ENCODE measurements around the gene ADD2. TPM values are rescaled to one million over a fixed set of nuclear protein-coding genes. Genes with fewer than 3 reads are reported as not detected.
A peak's percentile ranks its signal among the peaks of the same experiment; 100 is the strongest.
"Not testable (repeated sequence)": the region's sequence is repeated elsewhere in the genome, so short reads cannot be mapped to it uniquely, and the experiment has no call there.

ADD2 gene
- total and polyA plus RNA-seq, 2 experiments from 2014 or later, result 34.6 to 223 TPM

DNA sequence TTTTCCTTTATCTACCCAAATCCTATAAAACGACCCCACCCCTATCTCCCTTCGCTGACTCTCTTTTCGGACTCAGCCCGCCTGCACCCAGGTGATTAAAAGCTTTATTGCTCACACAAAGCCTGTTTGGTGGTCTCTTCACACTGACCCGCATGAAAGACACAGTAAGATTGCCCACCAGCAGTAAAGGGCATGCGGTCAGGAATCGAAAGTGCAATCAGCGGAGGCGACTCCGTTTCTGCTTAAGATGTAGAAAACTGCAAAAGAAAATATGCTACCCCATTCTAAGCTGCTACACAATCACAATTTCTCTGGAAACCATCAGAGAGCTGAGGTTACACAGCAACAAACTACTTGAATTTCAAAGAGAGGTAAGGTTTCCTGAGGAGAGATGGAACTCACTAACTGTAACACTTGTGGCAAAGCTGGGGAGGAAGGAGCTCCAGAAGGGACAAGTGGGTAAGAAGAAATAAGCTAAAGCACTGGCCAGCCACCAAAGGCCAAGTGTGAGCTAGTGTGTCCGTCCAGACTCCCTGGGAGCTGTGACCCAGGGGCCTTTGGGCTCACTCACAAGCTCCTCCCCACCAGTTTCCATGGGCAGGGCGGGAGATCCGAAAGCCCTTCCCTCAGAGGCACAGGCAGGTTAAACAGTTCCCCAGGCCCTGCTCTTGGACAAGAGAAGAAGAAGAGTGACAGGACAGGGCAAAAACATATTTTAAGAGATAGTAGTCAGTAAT, 141.6 kb downstream of the ADD2 start:
- Histone ChIP-seq H3K4me3 (peak overlapping the region; percentile 30), H3K4me1 (ENCODE audit: insufficient read depth) (peaks cover 36% of the 10 kb centered on the region), H3K27ac (ENCODE audit: low read depth) (peak overlapping the region; percentile 100), H3K79me2 (replicated peaks; ENCODE audit: insufficient read depth) (no peaks in the 10 kb centered on the region), H3K9me2 (ENCODE audit: insufficient read depth) (no peaks in the 10 kb centered on the region), H3K27me3 (ENCODE audit: insufficient read depth) (no peaks in the 10 kb centered on the region), H3K4me2 (peak overlapping the region; percentile 68), H4K20me1 (replicated peaks; ENCODE audit: insufficient read depth) (no peaks in the 10 kb centered on the region), H3F3A (replicated peaks; ENCODE audit: low read depth) (peaks cover 6% of the 10 kb centered on the region; the same call in 1 of the 2 replicates), H2AFZ (peak overlapping the region; percentile 20; the same call in 1 of the 2 replicates), H3K36me3 (ENCODE audit: insufficient read depth) (no peaks in the 10 kb centered on the region)
- TF ChIP-seq JUNB (IDR thresholded peaks at IDR 0.05; ENCODE audit: unreplicated experiment), result no peak
- 0 out of 2 replicates have a peak, but pooled peaks have one; percentile 20 for TF ChIP-seq POLR2AphosphoS5 (IDR thresholded peaks at IDR 0.05; ENCODE audit: low read depth)
- peaks cover 10% of the 10 kb centered on the region for H3K9me3 Mint-ChIP-seq
- H3K27me3 Mint-ChIP-seq (ENCODE audit: insufficient read depth, low read depth, poor library complexity), result peaks cover 4% of the 10 kb centered on the region
- H3K4me3 Mint-ChIP-seq, result peak overlapping the region; percentile 46
- H3K4me1 Mint-ChIP-seq, result peaks cover 23% of the 10 kb centered on the region
- H3K27ac Mint-ChIP-seq, result peak overlapping the region; percentile 74
- DNase-seq (ENCODE audit: low spot score), result peak; percentile 57
- H3K36me3 Mint-ChIP-seq (ENCODE audit: low read depth), result peaks cover 10% of the 10 kb centered on the region
- ATAC-seq, result peak; percentile 99

DNA sequence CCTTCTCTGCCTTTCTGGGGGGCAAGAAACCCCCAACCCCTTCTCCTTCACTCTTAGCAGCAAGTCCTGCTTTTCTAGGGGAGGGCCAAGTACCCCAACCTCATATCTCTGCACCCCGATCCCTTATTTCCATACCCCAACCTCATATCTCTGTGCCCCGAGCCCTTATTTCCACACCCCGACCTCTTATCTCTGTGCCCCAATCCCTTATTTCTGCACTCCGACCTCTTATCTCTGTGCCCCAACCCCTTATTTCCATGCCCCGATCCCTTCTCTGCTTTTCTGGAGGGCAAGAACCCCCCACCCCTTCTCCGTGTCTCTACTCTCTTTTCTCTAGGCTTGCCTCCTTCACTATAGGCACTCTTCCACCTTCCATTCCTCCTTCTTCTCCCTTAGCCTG, 146.5 kb downstream of the ADD2 start:
- not testable (repeated sequence) for DNase-seq (ENCODE audit: low spot score); H3K27ac ChIP-seq (ENCODE audit: low read depth); H3K27me3 ChIP-seq (ENCODE audit: insufficient read depth); H3K4me3 Mint-ChIP-seq; H3K9me2 ChIP-seq (ENCODE audit: insufficient read depth); H3K4me3 ChIP-seq; H3K79me2 ChIP-seq (replicated peaks; ENCODE audit: insufficient read depth); H3K27ac Mint-ChIP-seq; H3K4me2 ChIP-seq; H2AFZ ChIP-seq; H3F3A ChIP-seq (replicated peaks; ENCODE audit: low read depth); H4K20me1 ChIP-seq (replicated peaks; ENCODE audit: insufficient read depth); ATAC-seq; H3K36me3 ChIP-seq (ENCODE audit: insufficient read depth); H3K27me3 Mint-ChIP-seq (ENCODE audit: insufficient read depth, low read depth, poor library complexity)
- H3K4me1 ChIP-seq (ENCODE audit: insufficient read depth), result peaks cover 27% of the 10 kb centered on the region
- Mint-ChIP-seq H3K4me1 (peaks cover 22% of the 10 kb centered on the region), H3K9me3 (peaks cover 43% of the 10 kb centered on the region), H3K36me3 (ENCODE audit: low read depth) (peaks cover 43% of the 10 kb centered on the region)

DNA sequence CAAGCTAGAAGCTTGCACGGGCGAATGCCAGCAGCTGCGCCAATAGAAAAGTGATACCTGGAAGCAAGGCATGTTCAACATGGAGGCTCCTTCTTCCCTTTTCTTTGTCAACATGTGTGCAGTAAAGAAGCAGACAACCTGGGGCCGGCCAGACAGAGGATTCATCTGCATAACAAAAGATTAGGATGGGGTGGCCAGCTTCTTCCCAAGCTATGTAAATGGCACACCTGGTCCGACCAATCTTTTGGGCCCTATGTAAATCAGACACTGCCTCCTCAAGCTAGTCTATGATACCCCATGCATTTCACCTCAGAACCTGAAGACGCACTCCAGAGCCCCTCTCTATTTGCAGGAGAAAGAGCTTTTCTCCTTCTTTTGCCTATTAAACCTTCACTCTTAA, 148.0 kb downstream of the ADD2 start:
- DNase-seq (ENCODE audit: low spot score), result peak; percentile 74
- TF ChIP-seq ZNF114 (CRISPR knock-in tag; IDR thresholded peaks at IDR 0.05) (no peak), EZH2 (IDR thresholded peaks at IDR 0.05; ENCODE audit: low read depth, unreplicated experiment) (no peak), POLR2AphosphoS5 (IDR thresholded peaks at IDR 0.05; ENCODE audit: low read depth) (no peak; the same call in 1 of the 2 replicates), CREB1 (CRISPR knock-in tag; IDR thresholded peaks at IDR 0.05; ENCODE audit: low read depth) (no peak), EZH2phosphoT487 (IDR thresholded peaks at IDR 0.05; ENCODE audit: unreplicated experiment) (no peak)
- TF ChIP-seq, protein P1, sequence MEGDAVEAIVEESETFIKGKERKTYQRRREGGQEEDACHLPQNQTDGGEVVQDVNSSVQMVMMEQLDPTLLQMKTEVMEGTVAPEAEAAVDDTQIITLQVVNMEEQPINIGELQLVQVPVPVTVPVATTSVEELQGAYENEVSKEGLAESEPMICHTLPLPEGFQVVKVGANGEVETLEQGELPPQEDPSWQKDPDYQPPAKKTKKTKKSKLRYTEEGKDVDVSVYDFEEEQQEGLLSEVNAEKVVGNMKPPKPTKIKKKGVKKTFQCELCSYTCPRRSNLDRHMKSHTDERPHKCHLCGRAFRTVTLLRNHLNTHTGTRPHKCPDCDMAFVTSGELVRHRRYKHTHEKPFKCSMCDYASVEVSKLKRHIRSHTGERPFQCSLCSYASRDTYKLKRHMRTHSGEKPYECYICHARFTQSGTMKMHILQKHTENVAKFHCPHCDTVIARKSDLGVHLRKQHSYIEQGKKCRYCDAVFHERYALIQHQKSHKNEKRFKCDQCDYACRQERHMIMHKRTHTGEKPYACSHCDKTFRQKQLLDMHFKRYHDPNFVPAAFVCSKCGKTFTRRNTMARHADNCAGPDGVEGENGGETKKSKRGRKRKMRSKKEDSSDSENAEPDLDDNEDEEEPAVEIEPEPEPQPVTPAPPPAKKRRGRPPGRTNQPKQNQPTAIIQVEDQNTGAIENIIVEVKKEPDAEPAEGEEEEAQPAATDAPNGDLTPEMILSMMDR (conservative IDR thresholded peaks at IDR 0.05; ENCODE audit: low read depth in 2 of 2), result no peak
- TF ChIP-seq, protein P2, sequence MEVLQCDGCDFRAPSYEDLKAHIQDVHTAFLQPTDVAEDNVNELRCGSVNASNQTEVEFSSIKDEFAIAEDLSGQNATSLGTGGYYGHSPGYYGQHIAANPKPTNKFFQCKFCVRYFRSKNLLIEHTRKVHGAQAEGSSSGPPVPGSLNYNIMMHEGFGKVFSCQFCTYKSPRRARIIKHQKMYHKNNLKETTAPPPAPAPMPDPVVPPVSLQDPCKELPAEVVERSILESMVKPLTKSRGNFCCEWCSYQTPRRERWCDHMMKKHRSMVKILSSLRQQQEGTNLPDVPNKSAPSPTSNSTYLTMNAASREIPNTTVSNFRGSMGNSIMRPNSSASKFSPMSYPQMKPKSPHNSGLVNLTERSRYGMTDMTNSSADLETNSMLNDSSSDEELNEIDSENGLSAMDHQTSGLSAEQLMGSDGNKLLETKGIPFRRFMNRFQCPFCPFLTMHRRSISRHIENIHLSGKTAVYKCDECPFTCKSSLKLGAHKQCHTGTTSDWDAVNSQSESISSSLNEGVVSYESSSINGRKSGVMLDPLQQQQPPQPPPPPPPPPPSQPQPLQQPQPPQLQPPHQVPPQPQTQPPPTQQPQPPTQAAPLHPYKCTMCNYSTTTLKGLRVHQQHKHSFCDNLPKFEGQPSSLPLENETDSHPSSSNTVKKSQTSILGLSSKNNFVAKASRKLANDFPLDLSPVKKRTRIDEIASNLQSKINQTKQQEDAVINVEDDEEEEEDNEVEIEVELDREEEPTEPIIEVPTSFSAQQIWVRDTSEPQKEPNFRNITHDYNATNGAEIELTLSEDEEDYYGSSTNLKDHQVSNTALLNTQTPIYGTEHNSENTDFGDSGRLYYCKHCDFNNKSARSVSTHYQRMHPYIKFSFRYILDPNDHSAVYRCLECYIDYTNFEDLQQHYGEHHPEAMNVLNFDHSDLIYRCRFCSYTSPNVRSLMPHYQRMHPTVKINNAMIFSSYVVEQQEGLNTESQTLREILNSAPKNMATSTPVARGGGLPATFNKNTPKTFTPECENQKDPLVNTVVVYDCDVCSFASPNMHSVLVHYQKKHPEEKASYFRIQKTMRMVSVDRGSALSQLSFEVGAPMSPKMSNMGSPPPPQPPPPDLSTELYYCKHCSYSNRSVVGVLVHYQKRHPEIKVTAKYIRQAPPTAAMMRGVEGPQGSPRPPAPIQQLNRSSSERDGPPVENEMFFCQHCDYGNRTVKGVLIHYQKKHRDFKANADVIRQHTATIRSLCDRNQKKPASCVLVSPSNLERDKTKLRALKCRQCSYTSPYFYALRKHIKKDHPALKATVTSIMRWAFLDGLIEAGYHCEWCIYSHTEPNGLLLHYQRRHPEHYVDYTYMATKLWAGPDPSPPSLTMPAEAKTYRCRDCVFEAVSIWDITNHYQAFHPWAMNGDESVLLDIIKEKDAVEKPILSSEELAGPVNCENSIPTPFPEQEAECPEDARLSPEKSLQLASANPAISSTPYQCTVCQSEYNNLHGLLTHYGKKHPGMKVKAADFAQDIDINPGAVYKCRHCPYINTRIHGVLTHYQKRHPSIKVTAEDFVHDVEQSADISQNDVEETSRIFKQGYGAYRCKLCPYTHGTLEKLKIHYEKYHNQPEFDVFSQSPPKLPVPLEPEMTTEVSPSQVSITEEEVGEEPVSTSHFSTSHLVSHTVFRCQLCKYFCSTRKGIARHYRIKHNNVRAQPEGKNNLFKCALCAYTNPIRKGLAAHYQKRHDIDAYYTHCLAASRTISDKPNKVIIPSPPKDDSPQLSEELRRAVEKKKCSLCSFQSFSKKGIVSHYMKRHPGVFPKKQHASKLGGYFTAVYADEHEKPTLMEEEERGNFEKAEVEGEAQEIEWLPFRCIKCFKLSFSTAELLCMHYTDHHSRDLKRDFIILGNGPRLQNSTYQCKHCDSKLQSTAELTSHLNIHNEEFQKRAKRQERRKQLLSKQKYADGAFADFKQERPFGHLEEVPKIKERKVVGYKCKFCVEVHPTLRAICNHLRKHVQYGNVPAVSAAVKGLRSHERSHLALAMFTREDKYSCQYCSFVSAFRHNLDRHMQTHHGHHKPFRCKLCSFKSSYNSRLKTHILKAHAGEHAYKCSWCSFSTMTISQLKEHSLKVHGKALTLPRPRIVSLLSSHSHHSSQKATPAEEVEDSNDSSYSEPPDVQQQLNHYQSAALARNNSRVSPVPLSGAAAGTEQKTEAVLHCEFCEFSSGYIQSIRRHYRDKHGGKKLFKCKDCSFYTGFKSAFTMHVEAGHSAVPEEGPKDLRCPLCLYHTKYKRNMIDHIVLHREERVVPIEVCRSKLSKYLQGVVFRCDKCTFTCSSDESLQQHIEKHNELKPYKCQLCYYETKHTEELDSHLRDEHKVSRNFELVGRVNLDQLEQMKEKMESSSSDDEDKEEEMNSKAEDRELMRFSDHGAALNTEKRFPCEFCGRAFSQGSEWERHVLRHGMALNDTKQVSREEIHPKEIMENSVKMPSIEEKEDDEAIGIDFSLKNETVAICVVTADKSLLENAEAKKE (CRISPR knock-in tag; IDR thresholded peaks at IDR 0.05), result peak; percentile 63

More for the DNA sequence above, 148.0 kb downstream of the ADD2 start:
- Mint-ChIP-seq H3K36me3 (ENCODE audit: low read depth) (peaks cover 43% of the 10 kb centered on the region), H3K4me1 (peaks cover 15% of the 10 kb centered on the region), H3K4me3 (no peak overlapping the region; the same call in 2 of the 3 replicates), H3K27me3 (ENCODE audit: insufficient read depth, low read depth, poor library complexity) (peaks cover 7% of the 10 kb centered on the region), H3K27ac (peak overlapping the region; percentile 6; the same call in 1 of the 2 replicates), H3K9me3 (peaks cover 43% of the 10 kb centered on the region)
- H3K9me2 ChIP-seq (ENCODE audit: insufficient read depth), result no peaks in the 10 kb centered on the region
- H3F3A ChIP-seq (replicated peaks; ENCODE audit: low read depth), result no peaks in the 10 kb centered on the region
- peak overlapping the region; percentile 89 for H3K27ac ChIP-seq (ENCODE audit: low read depth)
- H3K4me3 ChIP-seq, result no peak overlapping the region
- ATAC-seq, result peak; percentile 77
- peak overlapping the region; percentile 46 for H3K4me2 ChIP-seq
- no peaks in the 10 kb centered on the region for H3K27me3 ChIP-seq (ENCODE audit: insufficient read depth)
- H3K79me2 ChIP-seq (replicated peaks; ENCODE audit: insufficient read depth), result no peaks in the 10 kb centered on the region
- H3K36me3 ChIP-seq (ENCODE audit: insufficient read depth), result no peaks in the 10 kb centered on the region
- no peaks in the 10 kb centered on the region for H4K20me1 ChIP-seq (replicated peaks; ENCODE audit: insufficient read depth)
- no peak overlapping the region for H2AFZ ChIP-seq
- H3K4me1 ChIP-seq (ENCODE audit: insufficient read depth), result peaks cover 13% of the 10 kb centered on the region; the same call in 1 of the 2 replicates

Data from GM23338 (cell line).